HEK293 (cell line): ENCODE measurements around the gene CARD10.

Experiments
- CTCF ChIA-PET: fragments of 350-600 bp; formaldehyde crosslinking; extraction: SDS; loops from one replicate; lab custom pipeline; 2021; ENCODE audit warnings: antibody characterized with exemption; lab: Yijun Ruan, JAX
- POLR2A ChIA-PET: fragments of 300-600 bp; formaldehyde crosslinking; extraction: SDS; loops from one replicate; lab custom pipeline; 2020; ENCODE audit warnings: antibody characterized with exemption, inconsistent platforms; lab: Yijun Ruan, JAX
- H3K27ac ChIP-seq: fragments of 200-500 bp; sonication (Bioruptor generic); 2 replicates; pipeline ENCODE4 v1.5.1; 2014; ENCODE audit warnings: low read depth, low read length, control low read depth, inconsistent platforms; ENCODE audit errors: extremely low read depth
- H3K36me3 ChIP-seq, 2 experiments: fragments of 200-500 bp in 1 of 2; sonication (Bioruptor generic) in 1 of 2; 1 replicate in 1 of 2; 2 replicates in 1 of 2; pipeline ENCODE4 v1.5.1; 2014 to 2017; ENCODE audit warnings: inconsistent platforms in 2 of 2, low read length in 2 of 2; ENCODE audit not compliant: control insufficient read depth in 2 of 2, insufficient read depth in 1 of 2
- H3K4me1 ChIP-seq: fragments of 200-500 bp; sonication (Bioruptor generic); 2 replicates; pipeline ENCODE4 v1.5.1; 2014; ENCODE audit warnings: mild to moderate bottlenecking, low read length, inconsistent platforms; ENCODE audit not compliant: control insufficient read depth, insufficient read depth
- H3K4me3 ChIP-seq: 2 replicates; pipeline ENCODE4 v1.5.1; 2011; ENCODE audit warnings: low read depth, mild to moderate bottlenecking, control low read depth, low read length, moderate library complexity
- H3K9me3 ChIP-seq: fragments of 200-500 bp; sonication (Bioruptor generic); 2 replicates; pipeline ENCODE4 v1.5.1; 2014; ENCODE audit warnings: low read depth, low read length, inconsistent platforms; ENCODE audit not compliant: control insufficient read depth, insufficient read depth
- GLI2 ChIP-seq: fragments of 450-650 bp; formaldehyde crosslinking; IDR thresholded peaks from 2 replicates; pipeline ENCODE4; 2017; ENCODE audit warnings: missing biosample characterization, missing genetic modification characterization, low read depth, borderline replicate concordance
- GLIS2 ChIP-seq: fragments of 450-650 bp; formaldehyde crosslinking; IDR thresholded peaks from 2 replicates; pipeline ENCODE4 v1.5.1; 2016; ENCODE audit warnings: missing biosample characterization, missing genetic modification characterization
- HOXD13 ChIP-seq: sonication (generic); formaldehyde crosslinking; IDR thresholded peaks from 2 replicates; pipeline ENCODE4 v1.8.0; 2022; ENCODE audit warnings: missing genetic modification reagents, borderline replicate concordance
- IKZF3 ChIP-seq: fragments of 450-650 bp; IDR thresholded peaks from 2 replicates; pipeline ENCODE4 v1.5.0; 2018; ENCODE audit warnings: missing biosample characterization, mild to moderate bottlenecking, missing genetic modification characterization, moderate library complexity
- KLF1 ChIP-seq: fragments of 450-650 bp; formaldehyde crosslinking; IDR thresholded peaks from 2 replicates; pipeline ENCODE4 v1.5.1; 2016; ENCODE audit warnings: missing biosample characterization, missing genetic modification characterization
- MZF1 ChIP-seq: fragments of 450-650 bp; formaldehyde crosslinking; IDR thresholded peaks from 2 replicates; pipeline ENCODE4 v1.5.1; 2017; ENCODE audit warnings: missing biosample characterization, missing genetic modification characterization, borderline replicate concordance
- WT1 ChIP-seq: fragments of 450-650 bp; formaldehyde crosslinking; IDR thresholded peaks from 2 replicates; pipeline ENCODE4 v1.5.1; 2016; ENCODE audit warnings: missing biosample characterization, missing genetic modification characterization
- ZBTB1 ChIP-seq: fragments of 450-650 bp; formaldehyde crosslinking; IDR thresholded peaks from 2 replicates; pipeline ENCODE4 v1.5.1; 2016; ENCODE audit warnings: missing biosample characterization, missing genetic modification characterization
- ZBTB17 ChIP-seq: fragments of 450-650 bp; formaldehyde crosslinking; IDR thresholded peaks from 2 replicates; pipeline ENCODE4 v1.5.1; 2016; ENCODE audit warnings: missing biosample characterization, missing genetic modification characterization
- ZBTB7A ChIP-seq: fragments of 450-650 bp; formaldehyde crosslinking; IDR thresholded peaks from 2 replicates; pipeline ENCODE4 v1.5.1; 2016; ENCODE audit warnings: low read depth, missing biosample characterization, missing genetic modification characterization
- ZNF133 ChIP-seq: fragments of 450-650 bp; formaldehyde crosslinking; IDR thresholded peaks from 2 replicates; pipeline ENCODE4 v1.5.1; 2016; ENCODE audit warnings: missing biosample characterization, missing genetic modification characterization
- ZNF202 ChIP-seq: fragments of 450-650 bp; formaldehyde crosslinking; IDR thresholded peaks from 2 replicates; pipeline ENCODE4 v1.5.1; 2016; ENCODE audit warnings: missing biosample characterization, missing genetic modification characterization, borderline replicate concordance
- ZNF221 ChIP-seq: fragments of 450-650 bp; formaldehyde crosslinking; IDR thresholded peaks from 2 replicates; pipeline ENCODE4 v1.5.1; 2017; ENCODE audit warnings: missing biosample characterization, missing genetic modification characterization, borderline replicate concordance
- ZNF23 ChIP-seq: fragments of 450-650 bp; formaldehyde crosslinking; IDR thresholded peaks from 2 replicates; pipeline ENCODE4 v1.5.1; 2016; ENCODE audit warnings: missing biosample characterization, missing genetic modification characterization, borderline replicate concordance
- ZNF473 ChIP-seq: fragments of 450-650 bp; formaldehyde crosslinking; IDR thresholded peaks from 2 replicates; pipeline ENCODE4 v1.5.1; 2017; ENCODE audit warnings: missing biosample characterization, missing genetic modification characterization
- ZNF48 ChIP-seq: fragments of 450-650 bp; formaldehyde crosslinking; IDR thresholded peaks from 2 replicates; pipeline ENCODE4 v1.5.1; 2016; ENCODE audit warnings: missing biosample characterization, missing genetic modification characterization
- ZNF549 ChIP-seq: fragments of 450-650 bp; IDR thresholded peaks from 2 replicates; pipeline ENCODE4 v1.5.1; 2018; ENCODE audit warnings: missing biosample characterization, missing genetic modification characterization, mild to moderate bottlenecking, inconsistent platforms, moderate library complexity
- ZNF600 ChIP-seq: fragments of 450-650 bp; formaldehyde crosslinking; IDR thresholded peaks from 2 replicates; pipeline ENCODE4 v1.5.1; 2016; ENCODE audit warnings: missing biosample characterization, missing genetic modification characterization
- ZNF624 ChIP-seq: fragments of 450-650 bp; formaldehyde crosslinking; IDR thresholded peaks from 2 replicates; pipeline ENCODE4 v1.5.1; 2017; ENCODE audit warnings: missing biosample characterization, missing genetic modification characterization
- ZNF626 ChIP-seq: fragments of 450-650 bp; sonication (Bioruptor Pico); formaldehyde crosslinking; IDR thresholded peaks from 2 replicates; pipeline ENCODE4 v1.5.1; 2018; ENCODE audit warnings: missing biosample characterization, missing genetic modification characterization, inconsistent platforms
- ZNF701 ChIP-seq: fragments of 450-650 bp; formaldehyde crosslinking; IDR thresholded peaks from 2 replicates; pipeline ENCODE4 v1.5.1; 2016; ENCODE audit warnings: missing biosample characterization, missing genetic modification characterization
- ZNF707 ChIP-seq: fragments of 450-650 bp; formaldehyde crosslinking; IDR thresholded peaks from 2 replicates; pipeline ENCODE4 v1.5.1; 2016; ENCODE audit warnings: missing biosample characterization, missing genetic modification characterization
- ZNF768 ChIP-seq: fragments of 450-650 bp; formaldehyde crosslinking; IDR thresholded peaks from 2 replicates; pipeline ENCODE4 v1.5.1; 2018; ENCODE audit warnings: missing biosample characterization, mild to moderate bottlenecking, missing genetic modification characterization
- ZNF777 ChIP-seq: fragments of 450-650 bp; formaldehyde crosslinking; IDR thresholded peaks from 2 replicates; pipeline ENCODE4 v1.5.1; 2017; ENCODE audit warnings: missing biosample characterization, missing genetic modification characterization, borderline replicate concordance
- ZNF792 ChIP-seq: fragments of 450-650 bp; formaldehyde crosslinking; IDR thresholded peaks from 2 replicates; pipeline ENCODE4 v1.5.1; 2016; ENCODE audit warnings: missing biosample characterization, missing genetic modification characterization
- TF ChIP-seq, protein P1 (sequence below): fragments of 450-650 bp; formaldehyde crosslinking; IDR thresholded peaks from 2 replicates; pipeline ENCODE4 v1.5.1; 2016; ENCODE audit warnings: missing biosample characterization, missing genetic modification characterization
- TF ChIP-seq, protein P2 (sequence below): fragments of 450-650 bp; formaldehyde crosslinking; IDR thresholded peaks from 2 replicates; pipeline ENCODE4 v1.5.1; 2017; ENCODE audit warnings: missing biosample characterization, missing genetic modification characterization
- TF ChIP-seq, protein P3 (sequence below): fragments of 450-650 bp; formaldehyde crosslinking; IDR thresholded peaks from 2 replicates; pipeline ENCODE4 v1.5.1; 2017; ENCODE audit warnings: missing biosample characterization, mild to moderate bottlenecking, missing genetic modification characterization, moderate library complexity

Gene CARD10

DNA sequence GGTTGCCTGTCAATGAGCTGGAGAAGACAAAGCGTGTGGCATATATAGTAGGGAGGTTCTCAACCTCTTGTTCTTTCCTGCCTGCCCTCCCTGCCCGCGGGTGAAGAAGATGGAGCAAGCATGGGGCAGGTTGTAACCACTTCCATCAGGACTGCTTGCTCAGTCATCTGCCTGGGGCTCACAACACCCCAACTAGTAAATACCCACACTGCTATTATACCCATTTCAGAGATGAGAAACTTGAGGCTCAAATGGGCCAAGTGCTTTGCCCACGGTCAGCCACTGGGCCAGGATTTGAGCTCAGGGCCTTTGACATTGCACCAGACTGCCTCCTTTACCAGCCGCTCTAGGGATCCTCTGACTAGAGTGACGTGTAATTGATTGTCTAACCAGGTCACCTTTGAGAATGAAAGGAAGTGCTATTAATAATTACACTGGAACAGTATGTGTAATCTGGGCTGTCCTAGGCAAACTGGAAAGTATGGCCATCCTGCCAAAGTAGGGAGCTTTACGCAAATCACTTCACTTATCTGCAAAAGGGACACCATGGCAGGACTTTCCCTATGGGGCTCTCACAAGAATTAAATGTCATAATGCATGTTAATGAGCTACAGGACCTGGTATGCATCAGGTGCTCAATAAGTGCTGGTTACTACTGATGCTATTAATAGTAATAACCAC is 38.2 kb upstream of the CARD10 start (continued):
- TF ChIP-seq ZBTB1 = no peak
- no peak for TF ChIP-seq KLF1 (tag by site-specific recombination)
- TF ChIP-seq, protein P1, sequence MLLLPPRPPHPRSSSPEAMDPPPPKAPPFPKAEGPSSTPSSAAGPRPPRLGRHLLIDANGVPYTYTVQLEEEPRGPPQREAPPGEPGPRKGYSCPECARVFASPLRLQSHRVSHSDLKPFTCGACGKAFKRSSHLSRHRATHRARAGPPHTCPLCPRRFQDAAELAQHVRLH (tag by site-specific recombination) = no peak
- no peak for TF ChIP-seq ZNF23 (tag by site-specific recombination)
- TF ChIP-seq ZNF624 (tag by site-specific recombination) = no peak

DNA sequence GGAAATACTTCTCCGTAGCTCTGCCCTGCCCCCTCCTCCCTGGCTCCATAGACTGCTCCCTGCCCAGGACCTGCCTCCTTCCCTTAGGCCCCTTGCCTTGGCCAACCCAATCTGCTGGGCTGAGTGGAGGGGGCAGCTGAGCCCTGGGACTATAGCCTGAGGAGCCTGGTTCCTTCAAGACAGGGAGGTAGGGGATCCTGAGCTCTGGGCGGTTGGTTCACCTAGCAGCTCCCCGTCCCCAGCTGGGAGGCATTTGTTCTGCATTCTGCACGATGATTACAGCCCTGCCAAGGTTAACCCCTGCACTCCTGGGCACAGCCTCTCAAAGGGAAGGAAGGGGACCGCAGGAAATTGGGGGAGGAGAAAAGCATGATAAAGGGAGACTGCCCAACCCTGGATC is 37.5 kb upstream of the CARD10 start:
- H3K9me3 ChIP-seq = no peaks in the 10 kb centered on the region
- H3K4me3 ChIP-seq = no peak overlapping the region
- CTCF ChIA-PET = interaction anchor here (0.7 to 4.8 kb wide), 6 partner anchors 10 to 509 kb away, joined by 3 to 36 read pairs (median 8); no protein-coding TSS in a partner anchor
- no peaks in the 10 kb centered on the region for H3K36me3 ChIP-seq
- TF ChIP-seq ZNF626 (tag by site-specific recombination) = no peak
- no peak for TF ChIP-seq ZNF777 (tag by site-specific recombination)
- TF ChIP-seq ZBTB7A (tag by site-specific recombination) = no peak
- no peak for TF ChIP-seq GLI2
- no peak for TF ChIP-seq ZNF473 (tag by site-specific recombination)
- TF ChIP-seq ZNF600 (tag by site-specific recombination) = no peak
- no peak for TF ChIP-seq IKZF3 (tag by site-specific recombination)
- no peak for TF ChIP-seq GLIS2
- TF ChIP-seq ZNF221 (tag by site-specific recombination) = no peak
- TF ChIP-seq ZNF624 (tag by site-specific recombination) = no peak
- no peak for TF ChIP-seq ZNF48 (tag by site-specific recombination)
- TF ChIP-seq, protein P2, sequence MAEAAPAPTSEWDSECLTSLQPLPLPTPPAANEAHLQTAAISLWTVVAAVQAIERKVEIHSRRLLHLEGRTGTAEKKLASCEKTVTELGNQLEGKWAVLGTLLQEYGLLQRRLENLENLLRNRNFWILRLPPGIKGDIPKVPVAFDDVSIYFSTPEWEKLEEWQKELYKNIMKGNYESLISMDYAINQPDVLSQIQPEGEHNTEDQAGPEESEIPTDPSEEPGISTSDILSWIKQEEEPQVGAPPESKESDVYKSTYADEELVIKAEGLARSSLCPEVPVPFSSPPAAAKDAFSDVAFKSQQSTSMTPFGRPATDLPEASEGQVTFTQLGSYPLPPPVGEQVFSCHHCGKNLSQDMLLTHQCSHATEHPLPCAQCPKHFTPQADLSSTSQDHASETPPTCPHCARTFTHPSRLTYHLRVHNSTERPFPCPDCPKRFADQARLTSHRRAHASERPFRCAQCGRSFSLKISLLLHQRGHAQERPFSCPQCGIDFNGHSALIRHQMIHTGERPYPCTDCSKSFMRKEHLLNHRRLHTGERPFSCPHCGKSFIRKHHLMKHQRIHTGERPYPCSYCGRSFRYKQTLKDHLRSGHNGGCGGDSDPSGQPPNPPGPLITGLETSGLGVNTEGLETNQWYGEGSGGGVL = no peak
- TF ChIP-seq ZNF768 (tag by site-specific recombination) = no peak
- TF ChIP-seq ZNF792 = no peak
- no peak for TF ChIP-seq HOXD13 (CRISPR knock-in tag)
- no peak for TF ChIP-seq ZNF707 (tag by site-specific recombination)
- no peak for TF ChIP-seq ZNF133 (tag by site-specific recombination)
- no peak for TF ChIP-seq WT1 (tag by site-specific recombination)
- H3K27ac ChIP-seq = no peak overlapping the region
- POLR2A ChIA-PET = interaction anchor here (1.2 to 2.8 kb wide), 2 partner anchors 10 to 13 kb away, joined by 3 to 12 read pairs; no protein-coding TSS in a partner anchor
- H3K4me1 ChIP-seq = no peaks in the 10 kb centered on the region

DNA sequence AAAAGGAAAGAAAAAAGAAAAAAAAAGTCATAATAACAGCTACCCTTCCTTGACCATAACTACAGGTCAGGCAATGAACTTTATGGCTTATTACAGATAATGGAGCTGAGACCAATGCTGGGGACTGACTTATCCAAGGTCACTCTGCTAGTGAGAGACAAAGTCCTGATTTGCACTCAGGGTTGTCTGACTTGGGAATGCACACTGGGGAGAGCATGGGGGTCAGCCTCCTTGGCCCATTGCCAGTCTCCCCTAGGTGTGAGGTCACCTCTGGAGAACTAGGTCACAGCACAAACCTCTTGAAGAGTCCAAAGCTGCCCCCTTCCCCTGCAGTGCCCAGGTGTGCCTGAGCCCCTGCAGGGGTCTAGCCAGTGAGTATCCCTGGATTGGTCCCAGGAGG is 35.8 kb upstream of the CARD10 start:
- H3K27ac ChIP-seq = no peak overlapping the region
- H3K4me1 ChIP-seq = no peaks in the 10 kb centered on the region
- H3K4me3 ChIP-seq = no peak overlapping the region
- ChIA-PET POLR2A (interaction anchor here (0.6 to 0.7 kb wide), 2 partner anchors 52 to 636 kb away, joined by 3 to 4 read pairs; no protein-coding TSS in a partner anchor), CTCF (interaction anchor here (1.3 to 4.8 kb wide), 4 partner anchors 9 to 16 kb away, joined by 3 to 23 read pairs (median 8); no protein-coding TSS in a partner anchor)
- TF ChIP-seq ZNF701 (tag by site-specific recombination) (no peak), ZBTB17 (tag by site-specific recombination) (no peak), MZF1 (tag by site-specific recombination) (no peak), ZNF549 (tag by site-specific recombination) (no peak), ZNF202 (tag by site-specific recombination) (no peak)
- TF ChIP-seq, protein P3, sequence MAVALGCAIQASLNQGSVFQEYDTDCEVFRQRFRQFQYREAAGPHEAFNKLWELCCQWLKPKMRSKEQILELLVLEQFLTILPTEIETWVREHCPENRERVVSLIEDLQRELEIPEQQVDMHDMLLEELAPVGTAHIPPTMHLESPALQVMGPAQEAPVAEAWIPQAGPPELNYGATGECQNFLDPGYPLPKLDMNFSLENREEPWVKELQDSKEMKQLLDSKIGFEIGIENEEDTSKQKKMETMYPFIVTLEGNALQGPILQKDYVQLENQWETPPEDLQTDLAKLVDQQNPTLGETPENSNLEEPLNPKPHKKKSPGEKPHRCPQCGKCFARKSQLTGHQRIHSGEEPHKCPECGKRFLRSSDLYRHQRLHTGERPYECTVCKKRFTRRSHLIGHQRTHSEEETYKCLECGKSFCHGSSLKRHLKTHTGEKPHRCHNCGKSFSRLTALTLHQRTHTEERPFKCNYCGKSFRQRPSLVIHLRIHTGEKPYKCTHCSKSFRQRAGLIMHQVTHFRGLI = no peak
- H3K36me3 ChIP-seq = no peaks in the 10 kb centered on the region
- H3K9me3 ChIP-seq = no peaks in the 10 kb centered on the region
